NT2/D1 (cell line): ENCODE measurements around the gene NCOA3.

Experiments
- SUZ12 ChIP-seq: IDR thresholded peaks from 2 replicates; pipeline ENCODE4 v1.6.1; 2011; ENCODE audit not compliant: insufficient read length, insufficient read depth; ENCODE audit errors: extremely low read depth
- YY1 ChIP-seq: IDR thresholded peaks from 2 replicates; pipeline ENCODE4 v1.6.1; 2011; ENCODE audit not compliant: insufficient read length, insufficient read depth
- ZNF274 ChIP-seq: IDR thresholded peaks from 2 replicates; pipeline ENCODE4 v1.6.1; 2011; ENCODE audit warnings: mild to moderate bottlenecking, low read depth, low read length

DNA sequence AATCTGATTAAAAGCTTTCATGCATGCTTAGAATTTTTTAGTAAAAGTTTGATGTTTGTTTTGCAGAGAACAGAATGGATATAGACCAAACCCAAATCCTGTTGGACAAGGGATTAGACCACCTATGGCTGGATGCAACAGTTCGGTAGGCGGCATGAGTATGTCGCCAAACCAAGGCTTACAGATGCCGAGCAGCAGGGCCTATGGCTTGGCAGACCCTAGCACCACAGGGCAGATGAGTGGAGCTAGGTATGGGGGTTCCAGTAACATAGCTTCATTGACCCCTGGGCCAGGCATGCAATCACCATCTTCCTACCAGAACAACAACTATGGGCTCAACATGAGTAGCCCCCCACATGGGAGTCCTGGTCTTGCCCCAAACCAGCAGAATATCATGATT, 133.6 kb downstream of the NCOA3 start:
- no peak for TF ChIP-seq SUZ12
- TF ChIP-seq YY1, result no peak
- no peak for TF ChIP-seq ZNF274
